B cell (primary cell): ENCODE data around the gene KRTAP12-4. TPM values are rescaled to one million over a fixed set of nuclear protein-coding genes. Genes with fewer than 3 reads are reported as not detected.

Source experiments
- ATAC-seq: fragments of 200-7000 bp; cut with Tn5 transposase; one replicate; pipeline ENCODE4 v1.10.0; 2021; ENCODE audit warnings: low read depth, mild to moderate bottlenecking, moderate number of reproducible peaks, moderate library complexity
- CTCF ChIA-PET: fragments of 350-600 bp; sonication (Branson Sonifier 250); formaldehyde crosslinking; loops from one replicate; lab custom pipeline; 2021; ENCODE audit warnings: antibody characterized with exemption, inconsistent platforms; lab: Charles Lee
- POLR2A ChIA-PET: fragments of 350-600 bp; sonication (Branson Sonifier 250); formaldehyde crosslinking; loops from one replicate; lab custom pipeline; 2021; ENCODE audit warnings: antibody characterized with exemption; lab: Charles Lee
- DNase-seq: peaks from one replicate; pipeline ENCODE4 v3.0.0; 2013
- H2AFZ ChIP-seq: 2 replicates; pipeline ENCODE4 v1.6.1; 2012; ENCODE audit warnings: mild to moderate bottlenecking, low read depth, low read length; ENCODE audit not compliant: insufficient read depth, poor library complexity, severe bottlenecking
- H3K27ac ChIP-seq, 2 donors: 1 replicate in 1 of 2; 2 replicates in 1 of 2; pipeline ENCODE4 v1.5.1; 2012 to 2013; ENCODE audit warnings: low read length in 2 of 2, mild to moderate bottlenecking in 2 of 2, moderate library complexity in 1 of 2
- H3K27me3 ChIP-seq, 4 experiments: fragments of 200-600 bp in 1 of 4; sonication (generic) in 1 of 4; replicated peaks in 1 of 4; 1 replicate in 2 of 4; 2 replicates in 2 of 4; pipeline versions ENCODE4 v1.6.1 to v1.7.0; 2013 to 2016; ENCODE audit warnings: low read length in 3 of 4, mild to moderate bottlenecking in 2 of 4, mixed read lengths in 1 of 4, moderate library complexity in 1 of 4; ENCODE audit not compliant: insufficient read depth in 4 of 4, control insufficient read depth in 3 of 4; ENCODE audit errors: control extremely low read depth in 1 of 4
- H3K36me3 ChIP-seq, 2 experiments: replicated peaks in 1 of 2; 1 replicate in 1 of 2; 2 replicates in 1 of 2; pipeline versions ENCODE4 v1.6.1 to v1.7.1; 2013; ENCODE audit warnings: low read length in 1 of 2; ENCODE audit not compliant: insufficient read depth in 2 of 2, control insufficient read depth in 1 of 2; ENCODE audit errors: control extremely low read depth in 1 of 2, extremely low read depth in 1 of 2
- H3K4me1 ChIP-seq, 2 donors: fragments of 200-600 bp in 1 of 2; sonication (generic) in 1 of 2; 1 replicate in 1 of 2; 2 replicates in 1 of 2; pipeline versions ENCODE4 v1.5.1 to v1.6.1; 2013 to 2017; ENCODE audit warnings: low read length in 2 of 2; ENCODE audit not compliant: control insufficient read depth in 2 of 2, insufficient read depth in 2 of 2
- H3K4me2 ChIP-seq: replicated peaks from 2 replicates; pipeline ENCODE3; 2012; ENCODE audit warnings: mild to moderate bottlenecking, low read depth, low read length; ENCODE audit not compliant: poor library complexity, severe bottlenecking
- H3K4me3 ChIP-seq, 5 experiments: fragments of 200-600 bp in 1 of 5; sonication (generic) in 1 of 5; 1 replicate in 3 of 5; 2 replicates in 2 of 5; pipeline versions ENCODE4 v1.5.1 to v1.7.0; 2011 to 2016; ENCODE audit warnings: low read length in 4 of 5, mild to moderate bottlenecking in 4 of 5, low read depth in 2 of 5, control low read depth in 1 of 5, moderate library complexity in 1 of 5; ENCODE audit not compliant: insufficient read depth in 1 of 5; ENCODE audit errors: control extremely low read depth in 1 of 5, extremely low read depth in 1 of 5
- H3K79me2 ChIP-seq: fragments of 200-600 bp; sonication (generic); one replicate; pipeline ENCODE4 v1.6.0; 2016; ENCODE audit warnings: low read length; ENCODE audit not compliant: control insufficient read depth, insufficient read depth
- H3K9ac ChIP-seq: fragments of 200-600 bp; sonication (generic); 2 replicates; pipeline ENCODE4 v1.6.1; 2017; ENCODE audit warnings: mild to moderate bottlenecking, low read length, moderate library complexity
- H3K9me3 ChIP-seq, 3 donors: one replicate each; pipeline versions ENCODE4 v1.6.1 to v1.7.1; 2013; ENCODE audit warnings: low read length in 2 of 3; ENCODE audit not compliant: control insufficient read depth in 2 of 3, insufficient read depth in 1 of 3; ENCODE audit errors: control extremely low read depth in 1 of 3
- H4K20me1 ChIP-seq: 2 replicates; pipeline ENCODE4 v1.6.0; 2012; ENCODE audit warnings: mild to moderate bottlenecking, low read length; ENCODE audit not compliant: insufficient read depth, control insufficient read depth, poor library complexity, severe bottlenecking
- H3K27ac Mint-ChIP-seq: one replicate; pipeline ENCODE4 v1.8.0; 2021; ENCODE audit warnings: mixed read lengths
- H3K27me3 Mint-ChIP-seq: one replicate; pipeline ENCODE4 v1.8.0; 2021; ENCODE audit warnings: mixed read lengths
- H3K4me1 Mint-ChIP-seq: one replicate; pipeline ENCODE4 v1.8.0; 2021; ENCODE audit warnings: mixed read lengths
- H3K4me3 Mint-ChIP-seq: one replicate; pipeline ENCODE4 v1.8.0; 2021; ENCODE audit warnings: mixed read lengths
- H3K9me3 Mint-ChIP-seq: one replicate; pipeline ENCODE4 v1.8.0; 2022; ENCODE audit warnings: mixed read lengths; ENCODE audit not compliant: insufficient read depth
- EZH2 ChIP-seq: IDR thresholded peaks from 2 replicates; pipeline ENCODE4 v1.6.1; 2012; ENCODE audit warnings: borderline replicate concordance, low read depth, mild to moderate bottlenecking, moderate library complexity, low read length; ENCODE audit not compliant: insufficient read depth, poor library complexity, severe bottlenecking
- WGBS: methylation state at CpG from one replicate; pipeline ENCODE4 v1.1.5; 2013; ENCODE audit warnings: missing lambda C conversion rate; ENCODE audit not compliant: insufficient coverage; 5-methylcytosine and 5-hydroxymethylcytosine counted together
- intact Hi-C: fragments of 100-400 bp; cut with micrococcal nuclease; formaldehyde crosslinking; loops from one replicate; pipeline ENCODE4 v1.10.0; 2022
- polyA plus RNA-seq: library from polyadenylated mRNA; depleted of rRNA; stranded (reverse); fragments of >200 nt; gene quantifications from 2 replicates; pipeline ENCODE4 v1.2.3, GENCODE V29; 2012
- total RNA-seq, 2 donors: library from RNA; stranded (reverse); fragments of 120-200 nt in 1 of 2; gene quantifications; 1 replicate in 1 of 2; 2 replicates in 1 of 2; pipeline versions ENCODE4 v1.2.3 to v1.2.4, GENCODE V29; 2013 to 2022
- TF ChIP-seq, protein P1 (sequence below): fragments of 200-600 bp; IDR thresholded peaks from one replicate; pipeline ENCODE4 v1.8.0; 2022; ENCODE audit warnings: antibody characterized with exemption, mild to moderate bottlenecking

KRTAP12-4 gene
- total and polyA plus RNA-seq, 2 donors (not counting 1 experiment from before 2014, with no cell fraction given) = not detected

DNA sequence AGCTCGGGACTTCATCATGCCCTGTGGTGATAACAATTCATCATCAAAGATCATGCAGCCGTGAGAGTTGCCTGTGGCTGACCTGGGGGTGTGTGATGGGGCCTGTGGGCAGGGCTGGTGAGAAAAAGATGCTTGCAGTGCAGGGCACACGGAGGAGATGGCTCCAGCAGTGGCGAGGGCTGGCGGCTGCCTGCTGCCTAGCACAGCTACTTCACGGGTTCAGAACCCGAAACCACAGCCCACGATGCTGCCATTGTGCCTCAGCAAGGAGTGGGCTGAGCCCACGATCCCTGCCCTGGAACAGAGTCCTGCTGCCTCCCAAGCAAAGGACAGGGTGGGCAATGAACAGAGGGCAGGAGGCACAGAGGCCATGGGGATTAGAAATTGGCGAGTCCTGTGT, 28.2 kb downstream of the KRTAP12-4 start:
- no peak overlapping the region for H3K27ac Mint-ChIP-seq
- no peaks in the 10 kb centered on the region for H4K20me1 ChIP-seq
- no peaks in the 10 kb centered on the region for H3K36me3 ChIP-seq
- H3K4me1 ChIP-seq = peaks cover 2 to 3% of the 10 kb centered on the region in 2 donors
- peaks cover 4% of the 10 kb centered on the region for H3K4me1 Mint-ChIP-seq
- no peak overlapping the region for H2AFZ ChIP-seq
- CTCF ChIA-PET = no interaction called here
- intact Hi-C loops = no loop called here
- ATAC-seq (no peak), DNase-seq (no peak)
- no peaks in the 10 kb centered on the region for H3K79me2 ChIP-seq
- no peak overlapping the region for H3K4me2 ChIP-seq
- no peak overlapping the region for H3K9ac ChIP-seq
- peaks cover 7% of the 10 kb centered on the region for H3K27me3 Mint-ChIP-seq
- no peak overlapping the region for H3K27ac ChIP-seq
- 80% methylated on average over 9 of the region's 10 CpGs for WGBS
- peaks cover 0 to 51% (median 29%) of the 10 kb centered on the region in 3 donors for H3K9me3 ChIP-seq
- H3K4me3 ChIP-seq = no peak overlapping the region
- TF ChIP-seq, protein P1, sequence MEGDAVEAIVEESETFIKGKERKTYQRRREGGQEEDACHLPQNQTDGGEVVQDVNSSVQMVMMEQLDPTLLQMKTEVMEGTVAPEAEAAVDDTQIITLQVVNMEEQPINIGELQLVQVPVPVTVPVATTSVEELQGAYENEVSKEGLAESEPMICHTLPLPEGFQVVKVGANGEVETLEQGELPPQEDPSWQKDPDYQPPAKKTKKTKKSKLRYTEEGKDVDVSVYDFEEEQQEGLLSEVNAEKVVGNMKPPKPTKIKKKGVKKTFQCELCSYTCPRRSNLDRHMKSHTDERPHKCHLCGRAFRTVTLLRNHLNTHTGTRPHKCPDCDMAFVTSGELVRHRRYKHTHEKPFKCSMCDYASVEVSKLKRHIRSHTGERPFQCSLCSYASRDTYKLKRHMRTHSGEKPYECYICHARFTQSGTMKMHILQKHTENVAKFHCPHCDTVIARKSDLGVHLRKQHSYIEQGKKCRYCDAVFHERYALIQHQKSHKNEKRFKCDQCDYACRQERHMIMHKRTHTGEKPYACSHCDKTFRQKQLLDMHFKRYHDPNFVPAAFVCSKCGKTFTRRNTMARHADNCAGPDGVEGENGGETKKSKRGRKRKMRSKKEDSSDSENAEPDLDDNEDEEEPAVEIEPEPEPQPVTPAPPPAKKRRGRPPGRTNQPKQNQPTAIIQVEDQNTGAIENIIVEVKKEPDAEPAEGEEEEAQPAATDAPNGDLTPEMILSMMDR = no peak
- no peak for TF ChIP-seq EZH2
- H3K9me3 Mint-ChIP-seq = peaks cover 20% of the 10 kb centered on the region
- POLR2A ChIA-PET = no interaction called here
- peaks cover 0 to 20% (median 0%) of the 10 kb centered on the region in 4 experiments for H3K27me3 ChIP-seq
- H3K4me3 Mint-ChIP-seq = no peak overlapping the region

DNA sequence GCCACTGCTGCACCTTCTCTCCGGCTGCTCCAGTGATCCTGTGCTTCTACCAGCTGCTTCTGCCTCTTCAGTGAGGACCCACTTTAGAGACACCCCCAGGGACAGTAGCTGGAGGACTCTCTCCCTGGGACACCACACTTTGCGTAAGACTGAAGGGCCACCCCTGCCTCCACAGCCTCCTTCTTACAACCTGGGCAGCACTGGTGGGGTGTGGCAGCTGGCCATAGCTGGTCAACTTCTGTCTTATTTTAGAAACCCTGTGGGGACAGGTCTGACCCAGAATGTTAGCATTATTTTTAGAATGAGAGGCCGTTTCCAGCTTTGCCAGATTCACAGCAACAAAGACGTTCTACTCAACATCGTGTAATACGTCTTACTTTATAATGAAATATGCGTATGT, 28.7 kb downstream of the KRTAP12-4 start:
- ChIA-PET POLR2A (no interaction called here), CTCF (no interaction called here)
- H3K27ac Mint-ChIP-seq = no peak overlapping the region
- peaks cover 0 to 49% (median 24%) of the 10 kb centered on the region in 3 donors for H3K9me3 ChIP-seq
- DNase-seq = no peak
- no peaks in the 10 kb centered on the region for H3K79me2 ChIP-seq
- no peaks in the 10 kb centered on the region for H4K20me1 ChIP-seq
- no peaks in the 10 kb centered on the region for H3K36me3 ChIP-seq
- peaks cover 0 to 20% (median 0%) of the 10 kb centered on the region in 4 experiments for H3K27me3 ChIP-seq
- H3K4me2 ChIP-seq = no peak overlapping the region
- H3K4me1 Mint-ChIP-seq = peaks cover 4% of the 10 kb centered on the region
- TF ChIP-seq EZH2 = no peak
- TF ChIP-seq, protein P1 = no peak
- no peak overlapping the region for H3K4me3 Mint-ChIP-seq
- no peak overlapping the region for H3K9ac ChIP-seq
- H3K27ac ChIP-seq = no peak overlapping the region
- intact Hi-C loops = no loop called here
- peaks cover 7% of the 10 kb centered on the region for H3K27me3 Mint-ChIP-seq
- WGBS = 100% methylated on average over 2 of the region's 7 CpGs
- ATAC-seq = no peak
- H2AFZ ChIP-seq = no peak overlapping the region
- H3K4me3 ChIP-seq = no peak overlapping the region
- H3K4me1 ChIP-seq = peaks cover 2 to 3% of the 10 kb centered on the region in 2 donors
- H3K9me3 Mint-ChIP-seq = peaks cover 18% of the 10 kb centered on the region
